Osteoblast (primary cell): Measurements from ENCODE around the gene ZNF692. TPM values are rescaled to one million over a fixed set of nuclear protein-coding genes. Genes with fewer than 3 reads are reported as not detected.

Experiments
- DNase-seq: peaks from one replicate; pipeline ENCODE4 v3.0.0; 2011; ENCODE audit warnings: low spot score, mixed read lengths; ENCODE audit not compliant: insufficient read length; ENCODE audit errors: missing footprints
- H2AFZ ChIP-seq: 2 replicates; pipeline ENCODE4 v1.6.0; 2011; ENCODE audit warnings: mild to moderate bottlenecking, low read length
- H3K27ac ChIP-seq: 2 replicates; pipeline ENCODE4 v1.5.1; 2011; ENCODE audit warnings: mild to moderate bottlenecking, low read depth, low read length, moderate library complexity
- H3K27me3 ChIP-seq: 2 replicates; pipeline ENCODE4 v1.6.0; 2012; ENCODE audit warnings: mild to moderate bottlenecking, control low read depth, inconsistent platforms, low read length, moderate library complexity; ENCODE audit not compliant: insufficient read depth
- H3K36me3 ChIP-seq: 2 replicates; pipeline ENCODE4 v1.5.1; 2011; ENCODE audit warnings: mild to moderate bottlenecking, low read length, control low read depth, moderate library complexity; ENCODE audit not compliant: insufficient read depth
- H3K4me1 ChIP-seq: 2 replicates; pipeline ENCODE4 v1.5.1; 2011; ENCODE audit warnings: mild to moderate bottlenecking, low read length, control low read depth, moderate library complexity; ENCODE audit not compliant: insufficient read depth
- H3K4me2 ChIP-seq: 2 replicates; pipeline ENCODE4 v1.6.0; 2011; ENCODE audit warnings: mild to moderate bottlenecking, low read length; ENCODE audit not compliant: insufficient read depth
- H3K4me3 ChIP-seq: fragments of 200-600 bp; sonication (generic); 3 replicates; pipeline ENCODE4 v1.5.1; 2012; ENCODE audit warnings: mild to moderate bottlenecking, low read length, inconsistent platforms; ENCODE audit not compliant: insufficient read depth
- H3K79me2 ChIP-seq: 2 replicates; pipeline ENCODE4 v1.6.0; 2012; ENCODE audit warnings: mild to moderate bottlenecking, low read length, control low read depth, inconsistent platforms; ENCODE audit not compliant: insufficient read depth
- H3K9me3 ChIP-seq: 2 replicates; pipeline ENCODE4 v1.5.1; 2011; ENCODE audit warnings: low read depth, low read length, control low read depth
- H4K20me1 ChIP-seq: 2 replicates; pipeline ENCODE4 v1.6.0; 2012; ENCODE audit warnings: mild to moderate bottlenecking, low read length, control low read depth; ENCODE audit not compliant: insufficient read depth
- total RNA-seq: library from RNA; depleted of rRNA; stranded (reverse); fragments of >200 nt; gene quantifications from 2 replicates; pipeline ENCODE4 v1.2.3, GENCODE V29; 2012
- TF ChIP-seq, protein P1 (sequence below): IDR thresholded peaks from 2 replicates; pipeline ENCODE4 v1.5.1; 2011; ENCODE audit warnings: mild to moderate bottlenecking, low read depth, low read length, moderate library complexity; ENCODE audit errors: extremely low read depth

ZNF692 gene
- total RNA-seq, 1 donor, result 12.3 TPM

DNA sequence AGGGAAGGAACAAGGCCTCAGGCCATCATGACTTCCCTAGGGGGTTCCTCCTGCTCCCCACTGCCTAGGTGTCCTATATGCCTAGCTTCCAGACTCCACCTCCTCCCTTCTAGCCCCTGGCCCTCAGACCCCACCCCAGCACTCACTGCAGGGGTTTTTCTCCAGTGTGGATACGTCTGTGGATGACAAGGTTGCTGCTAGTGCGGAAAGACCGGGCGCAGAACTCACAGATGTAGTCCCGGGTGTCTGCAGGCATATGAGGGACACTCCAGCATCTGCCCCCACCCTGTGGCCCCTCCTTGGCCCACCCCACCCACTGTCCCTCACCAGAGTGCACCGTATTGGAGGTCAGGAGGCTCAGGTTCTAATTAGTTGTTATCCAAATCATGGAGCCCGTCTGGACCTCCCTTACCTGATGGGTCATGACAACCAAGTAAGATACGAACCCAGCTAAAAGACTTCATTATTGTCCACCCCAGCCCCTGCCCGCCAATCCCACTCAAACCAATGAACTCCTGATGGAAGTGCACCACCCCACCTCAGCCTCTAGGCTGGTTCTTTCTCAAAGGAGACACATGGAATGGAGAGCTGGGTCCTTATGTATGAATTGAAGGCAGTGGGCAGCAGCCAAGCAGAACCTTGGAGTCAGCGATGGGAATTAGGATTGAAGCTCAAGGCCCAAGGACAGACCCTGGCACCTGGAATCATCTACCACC, 8.2 kb downstream of the ZNF692 start:
- no peak overlapping the region for H3K4me3 ChIP-seq
- no peak overlapping the region for H3K4me2 ChIP-seq
- H3K27ac ChIP-seq, result no peak overlapping the region
- peaks cover 2% of the 10 kb centered on the region for H3K79me2 ChIP-seq
- H4K20me1 ChIP-seq, result no peaks in the 10 kb centered on the region
- H3K27me3 ChIP-seq, result no peaks in the 10 kb centered on the region
- TF ChIP-seq, protein P1, sequence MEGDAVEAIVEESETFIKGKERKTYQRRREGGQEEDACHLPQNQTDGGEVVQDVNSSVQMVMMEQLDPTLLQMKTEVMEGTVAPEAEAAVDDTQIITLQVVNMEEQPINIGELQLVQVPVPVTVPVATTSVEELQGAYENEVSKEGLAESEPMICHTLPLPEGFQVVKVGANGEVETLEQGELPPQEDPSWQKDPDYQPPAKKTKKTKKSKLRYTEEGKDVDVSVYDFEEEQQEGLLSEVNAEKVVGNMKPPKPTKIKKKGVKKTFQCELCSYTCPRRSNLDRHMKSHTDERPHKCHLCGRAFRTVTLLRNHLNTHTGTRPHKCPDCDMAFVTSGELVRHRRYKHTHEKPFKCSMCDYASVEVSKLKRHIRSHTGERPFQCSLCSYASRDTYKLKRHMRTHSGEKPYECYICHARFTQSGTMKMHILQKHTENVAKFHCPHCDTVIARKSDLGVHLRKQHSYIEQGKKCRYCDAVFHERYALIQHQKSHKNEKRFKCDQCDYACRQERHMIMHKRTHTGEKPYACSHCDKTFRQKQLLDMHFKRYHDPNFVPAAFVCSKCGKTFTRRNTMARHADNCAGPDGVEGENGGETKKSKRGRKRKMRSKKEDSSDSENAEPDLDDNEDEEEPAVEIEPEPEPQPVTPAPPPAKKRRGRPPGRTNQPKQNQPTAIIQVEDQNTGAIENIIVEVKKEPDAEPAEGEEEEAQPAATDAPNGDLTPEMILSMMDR, result no peak
- peak; percentile 60 for DNase-seq
- no peaks in the 10 kb centered on the region for H3K9me3 ChIP-seq
- H2AFZ ChIP-seq, result no peak overlapping the region
- H3K36me3 ChIP-seq, result peaks cover 63% of the 10 kb centered on the region
- H3K4me1 ChIP-seq, result no peaks in the 10 kb centered on the region

DNA sequence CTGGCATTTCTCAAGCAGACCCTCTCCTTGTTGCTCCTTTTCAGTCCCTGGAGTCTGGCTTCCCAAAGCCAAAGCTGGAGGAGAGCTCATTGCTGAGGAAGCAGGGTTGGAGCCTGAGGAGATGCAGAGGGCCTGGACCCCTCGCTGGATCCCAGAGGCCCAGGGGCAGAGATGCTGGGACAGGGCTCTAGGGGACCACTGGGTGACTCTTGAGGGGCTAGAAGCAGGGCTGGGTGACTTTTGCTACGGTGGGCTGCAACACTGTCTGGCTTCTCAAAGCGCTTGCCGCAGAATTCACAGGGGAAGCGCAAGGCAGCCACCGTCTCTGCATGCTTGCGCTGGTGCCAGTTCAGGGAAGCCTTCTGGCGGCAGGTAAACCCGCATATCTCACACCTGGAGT, 8.8 kb downstream of the ZNF692 start:
- TF ChIP-seq, protein P1, result no peak
- H2AFZ ChIP-seq, result no peak overlapping the region
- H3K27ac ChIP-seq, result no peak overlapping the region
- H3K4me1 ChIP-seq, result no peaks in the 10 kb centered on the region
- H3K4me3 ChIP-seq, result no peak overlapping the region
- H4K20me1 ChIP-seq, result no peaks in the 10 kb centered on the region
- no peaks in the 10 kb centered on the region for H3K9me3 ChIP-seq
- no peaks in the 10 kb centered on the region for H3K27me3 ChIP-seq
- peaks cover 2% of the 10 kb centered on the region for H3K79me2 ChIP-seq
- H3K4me2 ChIP-seq, result no peak overlapping the region
- DNase-seq, result peak; percentile 32
- peaks cover 63% of the 10 kb centered on the region for H3K36me3 ChIP-seq

GRCh38 chr1:248849637-248850036, 9.2 kb downstream of the ZNF692 start:
- Histone ChIP-seq H3K4me2 (no peak overlapping the region), H3K4me3 (no peak overlapping the region), H2AFZ (no peak overlapping the region), H3K27ac (no peak overlapping the region), H3K79me2 (peaks cover 6% of the 10 kb centered on the region), H3K4me1 (peaks cover under 1% of the 10 kb centered on the region), H4K20me1 (no peaks in the 10 kb centered on the region), H3K9me3 (no peaks in the 10 kb centered on the region), H3K36me3 (peaks cover 61% of the 10 kb centered on the region), H3K27me3 (no peaks in the 10 kb centered on the region)
- DNase-seq, result no peak
- TF ChIP-seq, protein P1, result no peak

DNA sequence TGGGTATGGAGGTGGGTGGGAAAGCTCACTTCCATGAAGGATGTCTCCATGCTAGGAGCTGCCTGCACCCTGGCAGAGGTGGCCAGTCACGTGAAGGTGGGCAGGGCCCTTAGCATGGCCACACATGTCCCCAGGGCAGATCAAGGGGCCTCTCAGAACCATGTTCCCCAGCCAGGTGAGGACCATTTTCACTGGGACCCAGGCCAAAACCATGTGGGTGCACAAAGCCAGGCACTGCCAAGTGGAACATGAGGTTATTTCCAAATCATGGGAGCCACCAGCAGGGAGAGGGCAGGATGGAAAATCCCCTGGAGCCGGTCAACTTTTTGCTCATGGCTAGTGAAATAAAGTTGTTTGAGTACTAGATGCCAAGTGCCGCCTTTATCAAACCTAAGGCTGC, 9.7 kb downstream of the ZNF692 start:
- Histone ChIP-seq H4K20me1 (no peaks in the 10 kb centered on the region), H3K27ac (no peak overlapping the region), H3K36me3 (peaks cover 58% of the 10 kb centered on the region), H3K9me3 (no peaks in the 10 kb centered on the region), H3K4me2 (no peak overlapping the region), H3K79me2 (peaks cover 10% of the 10 kb centered on the region), H3K4me1 (peaks cover 3% of the 10 kb centered on the region), H3K27me3 (no peaks in the 10 kb centered on the region), H2AFZ (no peak overlapping the region), H3K4me3 (no peak overlapping the region)
- DNase-seq, result peak; percentile 37
- TF ChIP-seq, protein P1, result no peak
